Right hindlimb (tissue), 1 donor: ENCODE measurements around the gene PDLIM7.

Source experiments
- DNase-seq: peaks from one replicate; pipeline ENCODE4 v3.0.0-alpha.2; 2018

PDLIM7 gene

GRCh38 chr5:177505075-177505474 lies 7.7 kb upstream of the PDLIM7 start:
- DNase-seq = no peak

- DNase-seq = no peak
Measured at GRCh38 chr5:177504086-177505056, 7.0 kb upstream of the PDLIM7 start.

- no peak for DNase-seq
Measured at GRCh38 chr5:177503351-177504085, 6.1 kb upstream of the PDLIM7 start.

- no peak for DNase-seq
Measured at GRCh38 chr5:177502886-177503285, 5.5 kb upstream of the PDLIM7 start.

GRCh38 chr5:177501874-177502678 lies 4.7 kb upstream of the PDLIM7 start:
- DNase-seq = no peak

- peak; percentile 88 for DNase-seq
Measured at GRCh38 chr5:177500685-177501522, 3.5 kb upstream of the PDLIM7 start.

- no peak for DNase-seq
Measured at GRCh38 chr5:177499842-177500241, 2.4 kb upstream of the PDLIM7 start.

- no peak for DNase-seq
Measured at GRCh38 chr5:177498013-177498787, 796 bp upstream of the PDLIM7 start.

GRCh38 chr5:177496727-177497291 lies 595 bp downstream of the PDLIM7 start:
- DNase-seq = peak; percentile 95

- no peak for DNase-seq
Measured at GRCh38 chr5:177496070-177496726, 1.2 kb downstream of the PDLIM7 start.

GRCh38 chr5:177495243-177496060 lies 2.0 kb downstream of the PDLIM7 start:
- DNase-seq = peak; percentile 93

- peak; percentile 92 for DNase-seq
Measured at GRCh38 chr5:177494346-177495195, 2.8 kb downstream of the PDLIM7 start.

- DNase-seq = no peak
Measured at GRCh38 chr5:177493795-177494345, 3.5 kb downstream of the PDLIM7 start.

- DNase-seq = no peak
Measured at GRCh38 chr5:177492841-177493240, 4.6 kb downstream of the PDLIM7 start.

GRCh38 chr5:177491983-177492746 lies 5.2 kb downstream of the PDLIM7 start:
- no peak for DNase-seq

- peak; percentile 77 for DNase-seq
Measured at GRCh38 chr5:177491429-177491945, 5.9 kb downstream of the PDLIM7 start.

GRCh38 chr5:177490992-177491391 lies 6.4 kb downstream of the PDLIM7 start:
- no peak for DNase-seq
